NB4 (cell line): ENCODE data around the gene UNC5CL.

ENCODE experiments used
- POLR2A ChIP-seq: IDR thresholded peaks from 2 replicates; pipeline ENCODE4 v1.6.1; 2011; ENCODE audit warnings: mild to moderate bottlenecking; ENCODE audit not compliant: insufficient read length; ENCODE audit errors: extremely low read depth
- TF ChIP-seq, protein P1 (sequence below): IDR thresholded peaks from one replicate; pipeline ENCODE4 v1.5.1; 2012; ENCODE audit warnings: low read depth, low read length

DNA sequence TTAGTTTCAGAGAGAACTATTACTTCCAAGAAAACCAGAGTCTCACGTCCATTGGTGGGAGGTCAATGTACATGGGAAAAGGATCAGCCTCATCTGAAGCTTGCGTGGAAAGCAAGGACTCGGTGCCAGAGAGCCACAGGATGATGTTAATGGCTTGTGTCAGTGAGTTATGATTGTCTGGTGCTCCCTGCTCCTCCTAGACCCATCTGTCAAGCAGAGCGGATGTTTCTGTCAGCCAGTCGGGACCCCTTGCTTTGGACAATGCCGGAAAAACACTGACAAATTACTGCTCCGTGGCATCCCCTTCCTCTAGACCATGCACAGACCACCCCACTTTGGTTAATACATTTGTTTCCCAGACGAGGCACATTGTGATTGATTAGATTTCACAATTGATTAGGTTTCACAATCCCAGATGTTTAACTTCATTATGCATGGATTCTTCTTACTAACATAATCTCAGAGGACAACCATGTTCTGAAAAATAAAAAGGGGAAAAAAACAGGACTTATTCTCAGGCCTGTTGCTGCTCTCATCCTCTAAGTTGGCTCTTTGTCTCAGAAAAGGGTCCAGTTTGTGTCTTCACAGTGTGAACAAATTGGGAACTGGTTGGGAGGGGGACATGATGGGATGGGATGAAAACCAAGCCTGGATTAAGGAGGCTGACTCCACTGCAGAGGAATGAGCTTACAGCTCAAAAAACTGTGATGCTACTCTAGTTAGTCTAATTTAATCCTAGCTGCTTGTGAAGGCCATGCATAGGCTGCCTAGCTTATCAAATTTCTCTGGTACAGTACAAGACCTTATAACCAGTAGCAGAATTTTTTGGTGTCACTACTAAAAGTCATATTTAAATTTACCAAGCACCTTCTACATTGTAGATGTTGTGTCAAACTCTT, 51.9 kb downstream of the UNC5CL start:
- no peak for TF ChIP-seq POLR2A
- TF ChIP-seq, protein P1, sequence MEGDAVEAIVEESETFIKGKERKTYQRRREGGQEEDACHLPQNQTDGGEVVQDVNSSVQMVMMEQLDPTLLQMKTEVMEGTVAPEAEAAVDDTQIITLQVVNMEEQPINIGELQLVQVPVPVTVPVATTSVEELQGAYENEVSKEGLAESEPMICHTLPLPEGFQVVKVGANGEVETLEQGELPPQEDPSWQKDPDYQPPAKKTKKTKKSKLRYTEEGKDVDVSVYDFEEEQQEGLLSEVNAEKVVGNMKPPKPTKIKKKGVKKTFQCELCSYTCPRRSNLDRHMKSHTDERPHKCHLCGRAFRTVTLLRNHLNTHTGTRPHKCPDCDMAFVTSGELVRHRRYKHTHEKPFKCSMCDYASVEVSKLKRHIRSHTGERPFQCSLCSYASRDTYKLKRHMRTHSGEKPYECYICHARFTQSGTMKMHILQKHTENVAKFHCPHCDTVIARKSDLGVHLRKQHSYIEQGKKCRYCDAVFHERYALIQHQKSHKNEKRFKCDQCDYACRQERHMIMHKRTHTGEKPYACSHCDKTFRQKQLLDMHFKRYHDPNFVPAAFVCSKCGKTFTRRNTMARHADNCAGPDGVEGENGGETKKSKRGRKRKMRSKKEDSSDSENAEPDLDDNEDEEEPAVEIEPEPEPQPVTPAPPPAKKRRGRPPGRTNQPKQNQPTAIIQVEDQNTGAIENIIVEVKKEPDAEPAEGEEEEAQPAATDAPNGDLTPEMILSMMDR: no peak
